Retinal pigment epithelial cell (primary cell): Measurements from ENCODE around the gene SLC25A51.

Experiments
- DNase-seq: peaks from one replicate; pipeline ENCODE4 v3.0.0-alpha.2; 2010; ENCODE audit warnings: low read depth
- H3K4me3 ChIP-seq: 2 replicates; pipeline ENCODE4 v1.5.1; 2011; ENCODE audit warnings: mild to moderate bottlenecking, low read length, control low read depth, moderate library complexity
- TF ChIP-seq, protein P1 (sequence below): conservative IDR thresholded peaks from 2 replicates; pipeline ENCODE4 v1.5.1; 2011; ENCODE audit warnings: low read depth, low read length, control low read depth, inconsistent platforms

Gene SLC25A51

DNA sequence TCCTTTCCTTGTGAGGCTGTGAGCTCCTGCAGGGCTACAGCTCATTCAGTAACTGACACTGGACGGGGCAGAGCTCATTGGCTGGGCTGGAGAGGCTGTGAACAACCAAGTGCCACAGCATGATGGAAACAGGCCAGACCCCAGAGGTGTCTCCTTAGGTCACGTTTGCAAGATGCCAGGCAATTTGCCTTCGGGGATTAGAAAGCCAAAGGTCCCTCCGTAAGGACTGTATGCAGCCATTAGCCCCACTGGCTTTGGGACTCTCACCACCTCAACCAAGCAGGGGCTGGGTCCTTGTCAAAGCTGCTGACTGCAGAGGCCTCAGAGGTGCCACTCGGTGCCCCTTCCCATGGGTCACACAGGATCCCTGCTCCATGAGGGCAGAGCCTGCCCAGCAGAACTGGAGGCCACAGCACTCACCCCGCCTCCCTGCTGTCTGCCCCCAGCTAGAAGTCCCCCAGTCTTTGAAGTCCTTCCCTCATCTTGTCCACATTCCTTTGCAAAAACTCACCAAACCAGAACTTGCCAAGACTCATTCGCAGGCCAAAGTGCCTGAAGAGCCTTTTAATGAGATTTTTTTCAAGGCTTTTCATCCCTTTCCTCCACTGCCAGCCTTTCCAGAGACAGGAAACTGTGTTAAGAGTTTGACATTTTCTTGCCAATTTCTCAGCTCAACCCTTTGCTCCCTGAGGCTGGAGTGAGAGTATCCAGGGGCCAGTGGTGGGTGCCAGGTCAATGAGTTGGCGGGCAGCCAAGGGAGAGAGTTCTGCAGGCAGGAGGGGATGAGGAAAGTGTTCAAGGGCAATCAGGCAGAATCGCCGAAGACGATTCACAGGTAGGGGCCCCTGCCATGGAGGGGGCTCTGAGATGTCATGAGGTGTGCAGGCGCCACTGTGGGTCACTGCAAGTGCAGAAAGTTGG, 39.7 kb upstream of the SLC25A51 start:
- DNase-seq = peak; percentile 93

DNA sequence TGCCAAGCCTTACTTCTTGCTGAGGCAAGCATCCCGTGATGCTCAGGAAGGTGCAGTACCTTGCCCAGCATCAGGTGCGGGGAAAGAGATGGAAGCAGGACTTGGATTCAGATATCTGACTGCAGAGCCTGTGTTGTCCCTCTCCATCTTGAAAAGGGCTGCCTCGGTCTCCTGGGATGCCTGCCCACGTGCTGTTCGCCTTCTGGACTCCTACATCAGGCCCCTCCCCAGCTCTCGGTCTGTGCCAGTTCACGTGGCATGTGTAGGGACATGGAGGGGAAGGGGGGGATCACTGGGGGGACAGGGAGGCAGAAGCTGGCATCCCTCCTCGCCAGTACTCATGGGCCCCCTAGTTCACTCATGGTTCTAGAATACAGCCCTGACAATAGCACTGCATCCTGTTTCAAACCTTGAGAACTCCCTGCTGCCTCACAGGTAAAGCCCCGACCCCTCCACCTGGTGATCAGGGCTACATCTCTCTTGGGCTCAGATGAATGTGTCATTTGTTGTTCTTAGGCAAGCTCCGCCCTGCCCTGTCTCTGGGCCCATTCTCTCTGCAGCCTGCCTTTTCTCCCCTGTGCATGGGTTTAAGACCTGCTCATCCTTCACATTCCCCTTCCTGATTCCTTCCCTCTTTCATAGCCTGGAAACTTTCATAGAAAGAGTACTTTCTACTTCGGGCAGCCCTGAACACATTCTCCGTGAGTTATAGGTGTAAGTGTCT, 38.9 kb upstream of the SLC25A51 start:
- no peak for DNase-seq
- TF ChIP-seq, protein P1, sequence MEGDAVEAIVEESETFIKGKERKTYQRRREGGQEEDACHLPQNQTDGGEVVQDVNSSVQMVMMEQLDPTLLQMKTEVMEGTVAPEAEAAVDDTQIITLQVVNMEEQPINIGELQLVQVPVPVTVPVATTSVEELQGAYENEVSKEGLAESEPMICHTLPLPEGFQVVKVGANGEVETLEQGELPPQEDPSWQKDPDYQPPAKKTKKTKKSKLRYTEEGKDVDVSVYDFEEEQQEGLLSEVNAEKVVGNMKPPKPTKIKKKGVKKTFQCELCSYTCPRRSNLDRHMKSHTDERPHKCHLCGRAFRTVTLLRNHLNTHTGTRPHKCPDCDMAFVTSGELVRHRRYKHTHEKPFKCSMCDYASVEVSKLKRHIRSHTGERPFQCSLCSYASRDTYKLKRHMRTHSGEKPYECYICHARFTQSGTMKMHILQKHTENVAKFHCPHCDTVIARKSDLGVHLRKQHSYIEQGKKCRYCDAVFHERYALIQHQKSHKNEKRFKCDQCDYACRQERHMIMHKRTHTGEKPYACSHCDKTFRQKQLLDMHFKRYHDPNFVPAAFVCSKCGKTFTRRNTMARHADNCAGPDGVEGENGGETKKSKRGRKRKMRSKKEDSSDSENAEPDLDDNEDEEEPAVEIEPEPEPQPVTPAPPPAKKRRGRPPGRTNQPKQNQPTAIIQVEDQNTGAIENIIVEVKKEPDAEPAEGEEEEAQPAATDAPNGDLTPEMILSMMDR = no peak
- H3K4me3 ChIP-seq = no peak overlapping the region

More for the DNA sequence above, 39.7 kb upstream of the SLC25A51 start:
- H3K4me3 ChIP-seq = no peak overlapping the region
- TF ChIP-seq, protein P1 = no peak

DNA sequence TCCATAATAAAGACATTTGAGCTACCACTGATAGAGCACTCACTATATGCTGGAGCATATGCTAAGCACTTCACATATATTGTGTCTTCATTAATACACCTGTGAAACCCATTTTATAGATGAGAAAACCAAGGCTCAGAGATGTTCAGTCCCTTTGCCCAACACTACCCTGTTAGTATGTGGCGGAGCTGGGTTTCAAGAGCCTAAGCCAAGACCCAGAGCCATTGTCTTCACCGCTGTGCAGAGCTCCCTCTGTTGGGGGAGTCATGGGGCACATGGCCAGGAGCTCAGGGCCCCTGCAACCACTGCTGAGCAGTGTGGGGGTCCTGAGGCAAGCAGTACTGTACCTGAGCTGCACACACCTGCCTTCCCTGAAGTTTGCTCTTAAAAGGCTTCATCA, 37.3 kb upstream of the SLC25A51 start:
- H3K4me3 ChIP-seq = no peak overlapping the region
- no peak for DNase-seq
- TF ChIP-seq, protein P1 = peak; percentile 20

DNA sequence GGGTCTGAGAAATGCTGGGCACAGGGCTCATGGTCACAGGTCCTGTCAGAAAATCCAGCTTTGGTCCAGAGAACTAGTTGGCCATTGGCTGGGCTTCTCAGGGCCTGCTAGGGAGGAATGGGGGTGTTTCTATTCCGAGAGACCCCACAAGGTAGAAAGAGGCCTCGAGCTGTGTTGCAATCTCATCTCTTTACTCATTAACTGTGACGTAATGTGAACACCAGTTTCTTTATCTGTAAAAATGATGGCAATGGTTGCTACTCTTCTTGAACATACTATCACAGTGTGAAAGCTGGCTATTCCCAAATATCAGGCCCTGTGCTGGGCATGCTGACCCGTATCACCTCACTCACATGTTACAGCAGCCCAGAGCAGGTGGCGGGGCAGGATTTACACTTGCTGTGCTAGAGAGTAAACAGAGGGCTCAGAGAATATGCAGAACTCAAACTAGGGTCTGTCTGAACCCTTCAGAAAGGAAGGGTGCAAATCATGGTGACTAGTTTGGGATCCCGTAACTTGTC, 35.7 kb upstream of the SLC25A51 start:
- no peak for DNase-seq
- H3K4me3 ChIP-seq = no peak overlapping the region
- TF ChIP-seq, protein P1 = no peak

DNA sequence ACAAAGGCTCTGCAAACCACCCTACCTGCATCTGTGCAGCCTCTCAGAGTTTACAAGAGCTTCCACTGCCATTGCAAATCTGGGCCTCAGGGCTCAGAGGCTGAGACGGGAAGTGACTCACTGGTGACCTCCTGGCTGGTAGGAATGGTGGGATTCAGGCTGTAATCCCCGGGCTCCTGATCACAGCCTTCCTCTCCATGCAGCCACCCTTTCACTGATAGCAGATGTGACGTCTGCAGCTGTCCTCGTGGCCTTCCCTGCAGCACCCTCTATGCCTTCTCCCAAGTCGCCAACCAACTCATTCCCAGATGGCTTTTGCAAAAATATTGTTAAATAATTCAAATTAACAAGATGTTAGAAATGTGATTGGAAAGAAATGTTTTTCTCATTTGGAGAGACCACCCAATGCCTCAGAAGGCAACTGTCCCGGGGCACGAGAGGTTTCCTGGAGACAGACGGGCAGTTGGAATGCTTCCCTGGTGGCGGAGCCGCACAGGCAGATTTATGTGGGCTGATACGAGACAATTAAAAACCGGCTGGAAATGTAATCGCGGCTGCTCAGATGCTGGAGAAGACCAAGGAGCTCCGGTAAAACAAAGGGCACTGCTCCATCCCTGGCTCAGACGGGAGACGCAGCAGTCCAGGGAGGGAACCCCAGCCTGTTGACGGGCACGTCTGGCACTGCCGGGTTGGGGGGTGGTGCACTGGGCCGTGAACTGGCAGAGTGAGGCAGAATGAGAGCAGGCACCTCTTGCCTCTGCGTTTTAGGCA, 34.4 kb upstream of the SLC25A51 start:
- peak; percentile 92 for DNase-seq
- peak overlapping the region; percentile 2 for H3K4me3 ChIP-seq

DNA sequence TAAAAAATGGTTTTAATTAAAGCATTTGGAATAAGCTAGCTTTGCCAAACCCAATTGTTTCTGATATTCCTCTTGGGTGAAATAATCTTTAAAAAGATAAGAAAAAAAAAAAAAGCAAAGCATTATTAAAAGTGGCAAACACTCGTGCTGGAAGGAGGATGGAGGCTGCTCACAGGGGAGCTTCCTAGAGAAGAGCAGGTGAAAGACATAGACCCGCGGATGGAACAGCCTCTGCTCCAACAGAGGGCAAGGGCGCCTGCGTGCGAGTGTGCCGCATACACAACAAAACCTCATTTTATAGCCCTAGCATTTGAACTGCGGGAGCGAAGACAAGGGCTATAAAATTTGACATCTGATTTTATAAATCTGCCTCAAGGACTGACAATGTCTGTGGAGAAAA, 33.4 kb upstream of the SLC25A51 start:
- TF ChIP-seq, protein P1 = no peak
- H3K4me3 ChIP-seq = no peak overlapping the region

More for the DNA sequence above, 34.4 kb upstream of the SLC25A51 start:
- TF ChIP-seq, protein P1 = no peak

More for the DNA sequence above, 33.4 kb upstream of the SLC25A51 start:
- DNase-seq = no peak
